Measurements from ENCODE around the gene CHMP1A.

CHMP1A gene

GRCh38 chr16:89616623-89617022 is 40.9 kb downstream of the CHMP1A start:
- no peaks in the 10 kb centered on the region for H3K36me3 ChIP-seq (ENCODE audit: insufficient read depth, low read length)
- H3K9ac ChIP-seq (ENCODE audit: low read depth, low read length): no peak overlapping the region
- H3K9me3 ChIP-seq (ENCODE audit: control insufficient read depth, insufficient read depth, low read length): no peaks in the 10 kb centered on the region
- H3K4me1 ChIP-seq (ENCODE audit: insufficient read depth, low read length): peaks cover 5% of the 10 kb centered on the region; the same call in 1 of the 2 replicates

- peaks cover 5% of the 10 kb centered on the region; the same call in 1 of the 2 replicates for H3K4me1 ChIP-seq (ENCODE audit: insufficient read depth, low read length)
- H3K9me3 ChIP-seq (ENCODE audit: control insufficient read depth, insufficient read depth, low read length): no peaks in the 10 kb centered on the region
- H3K36me3 ChIP-seq (ENCODE audit: insufficient read depth, low read length): no peaks in the 10 kb centered on the region
- H3K9ac ChIP-seq (ENCODE audit: low read depth, low read length): no peak overlapping the region
Observed at GRCh38 chr16:89615596-89616090, 41.9 kb downstream of the CHMP1A start.

GRCh38 chr16:89615176-89615575 is 42.3 kb downstream of the CHMP1A start:
- H3K9me3 ChIP-seq (ENCODE audit: control insufficient read depth, insufficient read depth, low read length): no peaks in the 10 kb centered on the region
- H3K36me3 ChIP-seq (ENCODE audit: insufficient read depth, low read length): no peaks in the 10 kb centered on the region
- peaks cover 5% of the 10 kb centered on the region; the same call in 1 of the 2 replicates for H3K4me1 ChIP-seq (ENCODE audit: insufficient read depth, low read length)
- H3K9ac ChIP-seq (ENCODE audit: low read depth, low read length): no peak overlapping the region

DNA sequence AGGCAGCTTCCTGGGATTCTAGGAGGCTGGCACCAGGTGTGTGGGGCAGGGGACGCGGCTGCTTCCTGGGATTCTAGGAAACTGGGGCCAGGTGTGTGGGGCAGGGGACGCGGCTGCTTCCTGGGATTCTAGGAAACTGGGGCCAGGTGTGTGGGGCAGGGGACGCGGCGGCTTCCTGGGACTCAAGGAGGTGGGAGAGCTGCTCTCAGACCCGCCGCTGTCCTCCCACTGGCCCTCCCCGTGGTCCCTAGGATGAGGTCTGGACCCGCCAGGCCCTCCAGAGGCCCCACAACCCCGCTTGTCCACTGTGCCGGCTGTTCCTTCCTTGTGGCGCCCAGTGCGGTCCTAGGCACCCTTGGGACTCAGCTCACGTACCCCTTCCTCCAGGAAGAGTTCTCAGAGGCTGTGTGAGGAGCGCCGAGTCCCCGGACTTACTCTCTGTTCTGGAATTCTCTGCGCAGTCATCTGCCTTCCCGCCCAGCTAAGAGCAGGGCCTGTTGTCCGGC is 43.5 kb downstream of the CHMP1A start:
- H3K4me1 ChIP-seq (ENCODE audit: insufficient read depth, low read length): peaks cover 5% of the 10 kb centered on the region; the same call in 1 of the 2 replicates
- no peaks in the 10 kb centered on the region for H3K36me3 ChIP-seq (ENCODE audit: insufficient read depth, low read length)
- H3K9ac ChIP-seq (ENCODE audit: low read depth, low read length): no peak overlapping the region
- no peaks in the 10 kb centered on the region for H3K9me3 ChIP-seq (ENCODE audit: control insufficient read depth, insufficient read depth, low read length)

DNA sequence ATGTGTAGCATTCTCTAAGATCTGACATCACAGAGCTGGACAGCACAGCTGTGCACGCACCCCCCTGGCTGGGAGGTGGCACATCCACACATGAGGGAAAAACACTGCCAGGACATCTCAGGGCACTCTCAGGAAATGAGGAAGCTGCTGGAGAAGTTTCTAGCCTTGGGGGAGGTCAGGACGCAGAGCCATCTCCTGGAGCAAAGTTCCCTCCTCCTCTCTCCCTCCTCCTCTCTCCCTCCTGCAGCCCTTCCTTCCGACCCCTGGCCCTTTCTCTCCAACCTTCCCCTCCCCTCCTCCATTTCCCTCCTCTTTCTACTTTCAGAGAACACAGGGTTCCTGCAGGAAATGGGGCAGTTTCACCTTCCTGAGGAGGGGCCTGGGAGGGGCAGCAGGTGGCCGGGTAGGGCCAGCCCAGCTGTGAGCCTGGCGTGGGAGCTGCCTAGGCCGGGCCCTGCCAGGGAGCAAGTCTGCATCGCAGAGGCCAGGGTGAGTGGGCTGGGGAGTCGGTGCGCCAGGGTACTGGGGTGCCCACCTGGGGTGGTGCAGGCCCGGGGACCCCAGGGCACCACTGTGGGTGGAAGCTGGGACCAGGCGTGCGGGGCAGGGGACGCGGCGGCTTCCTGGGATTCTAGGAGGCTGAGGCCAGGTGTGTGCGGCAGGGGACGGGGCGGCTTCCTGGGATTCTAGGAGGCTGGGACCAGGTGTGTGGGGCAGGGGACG is 44.1 kb downstream of the CHMP1A start, which contains the start of gene DPEP1:
Gene DPEP1 (plus strand): TSS at position 412 of the 723 bp plus-strand sequence. CDS start 16,769 bp downstream, outside the sequence.
- H3K4me1 ChIP-seq (ENCODE audit: insufficient read depth, low read length): peaks cover 5% of the 10 kb centered on the region; the same call in 1 of the 2 replicates
- H3K36me3 ChIP-seq (ENCODE audit: insufficient read depth, low read length): no peaks in the 10 kb centered on the region
- no peak within 1 kb of the TSS for H3K9ac ChIP-seq (ENCODE audit: low read depth, low read length)
- H3K9me3 ChIP-seq (ENCODE audit: control insufficient read depth, insufficient read depth, low read length): no peaks in the 10 kb centered on the region

GRCh38 chr16:89612415-89613166 is 44.9 kb downstream of the CHMP1A start:
- H3K9me3 ChIP-seq (ENCODE audit: control insufficient read depth, insufficient read depth, low read length): no peaks in the 10 kb centered on the region
- no peaks in the 10 kb centered on the region for H3K36me3 ChIP-seq (ENCODE audit: insufficient read depth, low read length)
- peaks cover 5% of the 10 kb centered on the region; the same call in 1 of the 2 replicates for H3K4me1 ChIP-seq (ENCODE audit: insufficient read depth, low read length)
- H3K9ac ChIP-seq (ENCODE audit: low read depth, low read length): no peak overlapping the region

DNA sequence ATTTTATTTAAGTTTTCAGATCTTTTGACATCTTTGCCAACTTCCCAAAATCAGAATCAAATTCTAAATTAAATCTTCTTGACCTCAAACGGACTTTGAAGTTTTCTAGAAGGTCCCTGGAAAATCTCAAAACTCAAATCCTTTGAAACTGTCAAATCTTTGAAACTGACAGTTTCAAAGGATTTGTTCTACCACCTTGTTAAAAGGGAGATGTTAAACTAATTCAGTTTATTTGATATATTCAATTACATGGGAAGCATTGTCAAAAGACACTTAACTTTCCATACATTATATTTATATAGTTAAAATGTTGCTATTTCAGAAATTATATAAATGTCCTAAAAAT is 47.4 kb downstream of the CHMP1A start:
- H3K9me3 ChIP-seq (ENCODE audit: control insufficient read depth, insufficient read depth, low read length): no peaks in the 10 kb centered on the region
- H3K9ac ChIP-seq (ENCODE audit: low read depth, low read length): no peak overlapping the region
- H3K4me1 ChIP-seq (ENCODE audit: insufficient read depth, low read length): peaks cover 5% of the 10 kb centered on the region; the same call in 1 of the 2 replicates
- H3K36me3 ChIP-seq (ENCODE audit: insufficient read depth, low read length): no peaks in the 10 kb centered on the region

DNA sequence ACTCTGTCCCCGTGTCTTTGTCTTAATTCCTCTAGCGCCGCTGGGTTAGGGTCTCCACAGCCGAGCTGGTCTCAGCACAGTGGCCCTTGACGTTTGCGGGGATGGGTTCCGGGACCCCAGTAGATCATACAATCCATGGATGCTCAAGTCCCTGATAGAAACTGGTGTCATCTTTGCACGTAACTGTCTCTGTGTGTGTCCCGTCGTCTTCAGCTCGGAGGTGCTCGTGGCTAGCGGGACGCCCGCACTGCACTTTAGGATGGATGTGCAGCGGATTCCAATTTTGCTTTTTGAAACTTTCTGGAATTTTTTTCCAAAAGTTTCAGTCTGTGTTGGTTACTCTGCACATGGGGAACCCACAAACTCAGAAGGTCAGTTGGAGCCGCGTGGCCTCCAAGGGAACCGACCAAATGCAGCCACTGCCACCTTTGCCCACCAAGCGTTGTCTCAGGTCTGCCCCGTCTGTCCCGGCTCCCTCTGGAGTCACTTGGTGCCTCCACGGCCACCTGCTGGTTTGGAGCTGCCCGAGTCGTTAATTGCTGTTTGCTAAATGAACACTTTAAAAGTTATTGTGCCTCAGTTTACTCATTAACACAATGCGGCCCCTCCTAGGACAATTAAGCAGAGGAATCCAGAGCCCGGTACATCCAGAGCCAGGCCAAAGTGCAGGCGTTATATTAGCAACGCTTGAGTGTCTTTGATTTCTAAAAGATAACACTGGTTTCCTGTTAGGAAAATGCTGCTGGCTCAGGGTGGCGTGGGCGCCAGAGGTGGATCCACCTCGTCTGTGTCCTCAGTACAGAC is 49.4 kb downstream of the CHMP1A start:
- Histone ChIP-seq H3K4me1 (ENCODE audit: insufficient read depth, low read length) (peaks cover 4% of the 10 kb centered on the region; the same call in 1 of the 2 replicates), H3K9ac (ENCODE audit: low read depth, low read length) (no peak overlapping the region), H3K9me3 (ENCODE audit: control insufficient read depth, insufficient read depth, low read length) (no peaks in the 10 kb centered on the region), H3K36me3 (ENCODE audit: insufficient read depth, low read length) (no peaks in the 10 kb centered on the region)

DNA sequence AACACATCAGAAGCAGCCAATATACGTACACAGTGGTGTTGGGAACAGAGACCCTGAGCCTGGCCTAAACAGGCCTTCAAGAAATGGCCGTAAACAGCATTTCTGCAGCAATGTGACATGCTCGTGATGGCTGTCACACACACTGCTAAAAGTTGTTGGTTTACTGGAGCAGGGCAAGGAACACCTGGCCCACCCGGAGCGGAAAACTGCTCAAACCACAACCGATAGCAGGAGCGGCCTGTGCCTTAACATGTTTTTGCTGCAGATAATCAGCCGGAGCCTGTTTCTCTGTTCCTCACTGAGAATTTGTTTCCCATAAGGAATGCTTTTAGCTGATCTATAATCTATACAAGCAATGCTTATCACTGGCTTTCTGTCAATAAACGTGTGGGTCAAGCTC is 50.1 kb downstream of the CHMP1A start:
- Histone ChIP-seq H3K9me3 (ENCODE audit: control insufficient read depth, insufficient read depth, low read length) (no peaks in the 10 kb centered on the region), H3K4me1 (ENCODE audit: insufficient read depth, low read length) (peaks cover 4% of the 10 kb centered on the region; the same call in 1 of the 2 replicates), H3K9ac (ENCODE audit: low read depth, low read length) (no peak overlapping the region), H3K36me3 (ENCODE audit: insufficient read depth, low read length) (no peaks in the 10 kb centered on the region)

- Histone ChIP-seq H3K9ac (ENCODE audit: low read depth, low read length) (no peak overlapping the region), H3K36me3 (ENCODE audit: insufficient read depth, low read length) (no peaks in the 10 kb centered on the region), H3K4me1 (ENCODE audit: insufficient read depth, low read length) (peaks cover 9% of the 10 kb centered on the region; the same call in 1 of the 2 replicates), H3K9me3 (ENCODE audit: control insufficient read depth, insufficient read depth, low read length) (no peaks in the 10 kb centered on the region)
Observed at GRCh38 chr16:89606006-89606405, 51.5 kb downstream of the CHMP1A start.

DNA sequence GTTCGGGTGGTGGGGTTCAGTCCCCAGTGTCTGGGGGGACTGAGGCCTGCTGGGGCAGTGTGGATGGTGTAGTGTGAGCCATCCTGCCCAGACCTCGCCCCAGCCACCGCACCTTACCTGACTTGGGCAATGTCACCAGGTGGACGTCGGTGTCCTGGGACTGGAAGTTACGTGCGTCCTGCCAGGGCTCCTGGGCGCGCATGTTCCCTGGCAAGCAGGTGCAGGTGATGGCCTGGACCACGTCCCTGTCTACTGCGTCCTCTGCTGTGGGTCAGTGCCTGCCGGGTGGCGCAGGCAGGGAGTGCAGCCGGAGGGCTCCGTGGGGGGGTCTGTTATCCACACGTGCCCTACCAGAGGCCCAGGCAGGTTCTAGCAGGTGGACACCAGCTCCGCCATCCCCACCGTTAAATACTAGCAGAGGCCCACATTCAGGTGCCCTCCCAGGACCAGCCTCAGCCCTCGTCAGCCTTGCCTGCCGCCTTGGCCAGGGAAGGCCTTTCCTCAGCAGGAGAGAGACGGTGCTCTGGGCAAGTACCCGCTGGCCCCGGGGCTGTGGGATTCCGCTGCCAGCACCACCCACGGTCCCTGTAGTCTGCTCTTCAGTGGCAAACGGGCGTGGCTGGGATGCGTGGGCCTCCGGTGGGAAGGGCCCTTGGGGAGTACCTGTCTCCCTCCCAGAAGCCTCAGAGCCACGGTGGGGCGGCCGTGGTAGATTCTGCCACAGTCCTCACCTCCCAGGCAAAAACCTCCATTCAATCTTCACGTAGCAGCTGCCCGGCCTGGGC is 52.1 kb downstream of the CHMP1A start:
- H3K4me1 ChIP-seq (ENCODE audit: insufficient read depth, low read length): peaks cover 9% of the 10 kb centered on the region; the same call in 1 of the 2 replicates
- no peak overlapping the region for H3K9ac ChIP-seq (ENCODE audit: low read depth, low read length)
- H3K9me3 ChIP-seq (ENCODE audit: control insufficient read depth, insufficient read depth, low read length): no peaks in the 10 kb centered on the region
- no peaks in the 10 kb centered on the region for H3K36me3 ChIP-seq (ENCODE audit: insufficient read depth, low read length)

DNA sequence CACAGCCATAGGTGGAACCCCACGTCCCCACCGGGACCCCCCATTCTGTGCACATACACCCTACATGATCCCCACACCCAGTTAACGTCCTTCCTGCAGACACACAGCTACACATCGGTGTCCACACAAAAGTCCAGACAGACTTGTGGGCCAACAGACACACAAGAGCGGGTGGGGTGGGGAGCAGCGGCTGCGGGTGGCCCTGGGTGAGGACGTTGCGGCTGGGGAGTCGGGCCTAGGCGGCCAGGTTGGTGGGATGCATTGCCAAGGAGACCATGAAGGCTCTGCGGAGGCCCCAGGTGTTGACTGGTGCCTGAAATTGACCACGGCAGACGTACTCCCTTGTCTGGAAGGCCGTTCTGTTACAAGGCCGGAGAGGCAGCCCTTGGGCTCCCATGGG is 52.7 kb downstream of the CHMP1A start:
- Histone ChIP-seq H3K9me3 (ENCODE audit: control insufficient read depth, insufficient read depth, low read length) (no peaks in the 10 kb centered on the region), H3K4me1 (ENCODE audit: insufficient read depth, low read length) (peaks cover 9% of the 10 kb centered on the region; the same call in 1 of the 2 replicates), H3K36me3 (ENCODE audit: insufficient read depth, low read length) (no peaks in the 10 kb centered on the region), H3K9ac (ENCODE audit: low read depth, low read length) (no peak overlapping the region)

DNA sequence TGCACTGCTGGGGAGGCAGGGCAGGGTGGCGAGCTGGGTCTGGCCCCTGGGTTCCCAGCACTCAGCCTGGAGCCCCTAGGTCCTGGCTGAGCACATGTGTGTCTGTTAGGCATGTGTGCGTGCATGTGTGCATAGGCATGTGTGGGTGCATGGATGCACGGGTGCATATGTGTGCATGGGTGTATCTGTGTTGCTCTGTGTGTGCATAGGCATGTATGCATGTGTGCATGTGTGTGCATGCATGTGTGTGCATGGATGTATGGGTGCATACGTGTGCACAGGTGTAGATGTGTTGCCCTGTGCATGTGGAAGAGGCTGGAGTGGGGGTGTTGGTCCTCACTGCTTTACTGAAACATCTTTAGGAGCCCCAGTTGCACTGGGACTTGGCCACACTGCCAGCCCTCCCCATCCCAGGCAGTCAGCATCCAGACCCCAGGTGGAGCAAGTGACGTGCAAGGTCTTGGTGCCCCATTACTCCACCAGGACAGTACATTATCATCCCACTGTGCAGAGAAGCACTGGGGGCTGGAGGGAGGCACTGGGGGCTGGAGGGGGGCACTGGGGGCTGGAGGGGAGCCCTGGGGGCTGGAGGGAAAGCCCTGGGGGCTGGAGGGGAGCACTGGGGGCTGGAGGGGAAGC is 54.4 kb downstream of the CHMP1A start:
- H3K4me1 ChIP-seq (ENCODE audit: insufficient read depth, low read length): peaks cover 9% of the 10 kb centered on the region; the same call in 1 of the 2 replicates
- H3K9me3 ChIP-seq (ENCODE audit: control insufficient read depth, insufficient read depth, low read length): no peaks in the 10 kb centered on the region
- no peaks in the 10 kb centered on the region for H3K36me3 ChIP-seq (ENCODE audit: insufficient read depth, low read length)
- no peak overlapping the region for H3K9ac ChIP-seq (ENCODE audit: low read depth, low read length)

Measured in ES-I3 (cell line).